ENCODE results near the gene NHSL1. TPM values are rescaled to one million over a fixed set of nuclear protein-coding genes. Genes with fewer than 3 reads are reported as not detected.

The NHSL1 gene
- total RNA-seq, 6 experiments from 2014 or later = 19.8 to 54.2 (median 28.5) TPM

GRCh38 chr6:138434925-138435324 lies 64.4 kb downstream of the NHSL1 start:
- 56% methylated on average over 4 of the region's 4 CpGs for WGBS (ENCODE audit: insufficient coverage, low coverage, low lambda C conversion rate, missing lambda C conversion rate)
- peak in 2 of 4 donors; percentile 6 to 19 for ATAC-seq
- no peak for TF ChIP-seq CTCF (IDR thresholded peaks at IDR 0.05)
- no peak for TF ChIP-seq POLR2A (IDR thresholded peaks at IDR 0.05)
- no peak overlapping the region for H3K4me3 ChIP-seq
- H3K36me3 ChIP-seq = peaks cover 0 to 39% (median 12%) of the 10 kb centered on the region in 4 donors
- H3K4me1 ChIP-seq = peaks cover 0 to 13% (median 4%) of the 10 kb centered on the region in 4 donors
- no peaks in the 10 kb centered on the region for H3K9me3 ChIP-seq
- no peak overlapping the region for H3K27ac ChIP-seq
- DNase-seq = no peak
- H3K27me3 ChIP-seq = no peaks in the 10 kb centered on the region
- intact Hi-C loops (cut with DNase I) = loop anchor here in 1 of 2 donors (10.0 kb wide), 1 partner anchor 80 kb away; no protein-coding TSS in a partner anchor

GRCh38 chr6:138434096-138434495 lies 65.2 kb downstream of the NHSL1 start:
- H3K27ac ChIP-seq = no peak overlapping the region
- DNase-seq (no peak), ATAC-seq (no peak)
- H3K27me3 ChIP-seq = no peaks in the 10 kb centered on the region
- intact Hi-C loops (cut with DNase I) = loop anchor here in 1 of 2 donors (10.0 kb wide), 1 partner anchor 81 kb away; no protein-coding TSS in a partner anchor
- H3K4me1 ChIP-seq = peaks cover 0 to 13% (median 5%) of the 10 kb centered on the region in 4 donors
- peaks cover 0 to 43% (median 12%) of the 10 kb centered on the region in 4 donors for H3K36me3 ChIP-seq
- TF ChIP-seq POLR2A (IDR thresholded peaks at IDR 0.05) (no peak), CTCF (IDR thresholded peaks at IDR 0.05) (no peak)
- WGBS (ENCODE audit: insufficient coverage, low coverage, low lambda C conversion rate, missing lambda C conversion rate) = 61% methylated on average over 3 of the region's 3 CpGs
- no peaks in the 10 kb centered on the region for H3K9me3 ChIP-seq
- H3K4me3 ChIP-seq = no peak overlapping the region

GRCh38 chr6:138432063-138432356 lies 67.3 kb downstream of the NHSL1 start:
- Histone ChIP-seq H3K27me3 (no peaks in the 10 kb centered on the region), H3K27ac (no peak overlapping the region), H3K36me3 (peaks cover 0 to 37% (median 16%) of the 10 kb centered on the region in 4 donors), H3K4me3 (no peak overlapping the region), H3K9me3 (no peaks in the 10 kb centered on the region), H3K4me1 (peaks cover 0 to 19% (median 4%) of the 10 kb centered on the region in 4 donors)
- 100% methylated on average over 2 of the region's 11 CpGs for WGBS (ENCODE audit: insufficient coverage, low coverage, low lambda C conversion rate, missing lambda C conversion rate)
- TF ChIP-seq POLR2A (IDR thresholded peaks at IDR 0.05) = no peak
- TF ChIP-seq CTCF (IDR thresholded peaks at IDR 0.05) = no peak
- DNase-seq (no peak), ATAC-seq (no peak)
- intact Hi-C loops (cut with DNase I) = loop anchor here in 1 of 2 donors (10.0 kb wide), 1 partner anchor 83 kb away; no protein-coding TSS in a partner anchor

- Histone ChIP-seq H3K27me3 (no peaks in the 10 kb centered on the region), H3K36me3 (peaks cover 0 to 41% (median 16%) of the 10 kb centered on the region in 4 donors), H3K4me1 (peaks cover 0 to 19% (median 4%) of the 10 kb centered on the region in 4 donors), H3K9me3 (no peaks in the 10 kb centered on the region), H3K4me3 (no peak overlapping the region), H3K27ac (no peak overlapping the region)
- ATAC-seq (peak; percentile 16 to 30 (median 24)), DNase-seq (no peak)
- intact Hi-C loops (cut with DNase I) = loop anchor here in 1 of 2 donors (10.0 kb wide), 1 partner anchor 83 kb away; no protein-coding TSS in a partner anchor
- 64% methylated on average over 13 of the region's 19 CpGs for WGBS (ENCODE audit: insufficient coverage, low coverage, low lambda C conversion rate, missing lambda C conversion rate)
- no peak for TF ChIP-seq POLR2A (IDR thresholded peaks at IDR 0.05)
- TF ChIP-seq CTCF (IDR thresholded peaks at IDR 0.05) = no peak
These were observed 67.8 kb downstream of the NHSL1 start for GRCh38 chr6:138431256-138432062.

Measured in right lobe of liver (tissue), 6 donors.